Measurements from ENCODE around the gene USP7. TPM values are rescaled to one million over a fixed set of nuclear protein-coding genes. Genes with fewer than 3 reads are reported as not detected.

The USP7 gene
- total RNA-seq, 2 experiments from 2014 or later = 259 to 268 TPM

DNA sequence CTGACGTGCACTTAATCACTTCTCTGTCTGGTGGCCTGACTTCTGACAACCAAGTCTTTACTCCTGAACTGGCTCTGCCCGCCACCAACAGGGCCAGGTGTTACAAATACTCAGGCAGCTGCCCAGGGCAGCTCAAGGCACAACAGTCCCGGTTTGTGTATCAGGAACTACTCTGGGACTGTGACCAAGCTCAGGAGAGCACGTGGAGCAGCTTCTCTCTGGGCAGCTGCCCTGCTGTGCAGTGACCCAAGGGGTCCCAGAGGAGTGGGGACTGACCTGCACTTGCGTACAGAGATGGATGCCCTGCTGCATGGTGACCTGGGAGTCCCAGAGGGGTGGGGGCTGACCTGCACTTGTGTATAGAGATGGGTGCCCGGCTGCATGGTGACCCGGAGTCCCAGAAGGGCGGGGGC, 59.7 kb downstream of the USP7 start:
- DNase-seq = no peak
- intact Hi-C loops (cut with DNase I, micrococcal nuclease) = loop anchor here in 1 of 2 experiments (10.0 kb wide), 1 partner anchor 231 kb away; no protein-coding TSS in a partner anchor
- CTCF ChIA-PET = interaction anchor here (0.8 kb wide), 1 partner anchor 105 kb away, joined by 3 read pairs; no protein-coding TSS in a partner anchor
- H3K27ac ChIP-seq (ENCODE audit: low read depth in 1 of 2, low read length in 2 of 2) = no peak overlapping the region
- Mint-ChIP-seq H3K4me1 (ENCODE audit: low read depth) (peaks cover 10% of the 10 kb centered on the region), H3K27ac (no peak overlapping the region), H3K36me3 (ENCODE audit: low read depth) (peaks cover 97% of the 10 kb centered on the region), H3K9me3 (no peaks in the 10 kb centered on the region), H3K27me3 (no peaks in the 10 kb centered on the region), H3K4me3 (no peak overlapping the region)
- peaks cover 4% of the 10 kb centered on the region for H3K4me1 ChIP-seq (ENCODE audit: insufficient read depth, low read length)
- TF ChIP-seq, protein P1, sequence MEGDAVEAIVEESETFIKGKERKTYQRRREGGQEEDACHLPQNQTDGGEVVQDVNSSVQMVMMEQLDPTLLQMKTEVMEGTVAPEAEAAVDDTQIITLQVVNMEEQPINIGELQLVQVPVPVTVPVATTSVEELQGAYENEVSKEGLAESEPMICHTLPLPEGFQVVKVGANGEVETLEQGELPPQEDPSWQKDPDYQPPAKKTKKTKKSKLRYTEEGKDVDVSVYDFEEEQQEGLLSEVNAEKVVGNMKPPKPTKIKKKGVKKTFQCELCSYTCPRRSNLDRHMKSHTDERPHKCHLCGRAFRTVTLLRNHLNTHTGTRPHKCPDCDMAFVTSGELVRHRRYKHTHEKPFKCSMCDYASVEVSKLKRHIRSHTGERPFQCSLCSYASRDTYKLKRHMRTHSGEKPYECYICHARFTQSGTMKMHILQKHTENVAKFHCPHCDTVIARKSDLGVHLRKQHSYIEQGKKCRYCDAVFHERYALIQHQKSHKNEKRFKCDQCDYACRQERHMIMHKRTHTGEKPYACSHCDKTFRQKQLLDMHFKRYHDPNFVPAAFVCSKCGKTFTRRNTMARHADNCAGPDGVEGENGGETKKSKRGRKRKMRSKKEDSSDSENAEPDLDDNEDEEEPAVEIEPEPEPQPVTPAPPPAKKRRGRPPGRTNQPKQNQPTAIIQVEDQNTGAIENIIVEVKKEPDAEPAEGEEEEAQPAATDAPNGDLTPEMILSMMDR (IDR thresholded peaks at IDR 0.05) = no peak
- ATAC-seq (ENCODE audit: poor library complexity) = no peak
- H3K4me3 ChIP-seq (ENCODE audit: low read length) = no peak overlapping the region
- H3K9me3 ChIP-seq (ENCODE audit: control insufficient read depth in 1 of 2, insufficient read depth in 1 of 2, low read length in 2 of 2) = no peaks in the 10 kb centered on the region
- POLR2A ChIA-PET = no interaction called here
- H3K27me3 ChIP-seq (ENCODE audit: control insufficient read depth in 1 of 2, insufficient read depth in 2 of 2, low read length in 2 of 2) = no peaks in the 10 kb centered on the region
- peaks cover 99% of the 10 kb centered on the region for H3K36me3 ChIP-seq (ENCODE audit: insufficient read depth, low read length)

DNA sequence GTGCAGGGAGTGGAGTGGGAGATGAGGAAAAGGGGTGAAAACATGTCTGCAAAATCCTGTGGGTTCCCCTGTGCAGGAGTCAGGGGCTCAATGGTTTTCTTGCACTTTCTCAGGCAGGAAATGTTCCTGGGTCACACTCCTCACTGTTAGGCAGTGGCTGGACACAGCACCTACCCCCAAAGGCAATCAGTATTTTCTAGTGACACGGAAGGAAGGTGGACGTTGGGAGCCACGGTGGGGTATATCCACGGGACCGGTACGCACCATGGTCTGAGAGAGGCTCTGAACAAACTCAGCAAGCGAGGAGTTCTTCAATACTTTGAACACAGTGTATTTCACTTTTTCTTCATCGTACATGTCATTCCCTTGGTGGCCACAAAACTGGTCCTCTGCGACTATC, 60.7 kb downstream of the USP7 start:
- H3K4me3 ChIP-seq (ENCODE audit: low read length) = no peak overlapping the region
- intact Hi-C loops (cut with DNase I, micrococcal nuclease) = loop anchor here in 1 of 2 experiments (10.0 kb wide), 1 partner anchor 232 kb away; no protein-coding TSS in a partner anchor
- CTCF ChIA-PET = interaction anchor here (0.8 kb wide), 1 partner anchor 106 kb away, joined by 3 read pairs; no protein-coding TSS in a partner anchor
- no peaks in the 10 kb centered on the region for H3K9me3 ChIP-seq (ENCODE audit: control insufficient read depth in 1 of 2, insufficient read depth in 1 of 2, low read length in 2 of 2)
- POLR2A ChIA-PET = no interaction called here
- ATAC-seq (ENCODE audit: poor library complexity) = no peak
- H3K36me3 ChIP-seq (ENCODE audit: insufficient read depth, low read length) = peaks cover 99% of the 10 kb centered on the region
- Mint-ChIP-seq H3K4me3 (no peak overlapping the region), H3K27me3 (no peaks in the 10 kb centered on the region), H3K4me1 (ENCODE audit: low read depth) (no peaks in the 10 kb centered on the region), H3K27ac (no peak overlapping the region), H3K9me3 (no peaks in the 10 kb centered on the region), H3K36me3 (ENCODE audit: low read depth) (peaks cover 97% of the 10 kb centered on the region)
- H3K4me1 ChIP-seq (ENCODE audit: insufficient read depth, low read length) = no peaks in the 10 kb centered on the region
- TF ChIP-seq, protein P1 (IDR thresholded peaks at IDR 0.05) = no peak
- DNase-seq = no peak
- H3K27me3 ChIP-seq (ENCODE audit: control insufficient read depth in 1 of 2, insufficient read depth in 2 of 2, low read length in 2 of 2) = no peaks in the 10 kb centered on the region
- no peak overlapping the region for H3K27ac ChIP-seq (ENCODE audit: low read depth in 1 of 2, low read length in 2 of 2)

DNA sequence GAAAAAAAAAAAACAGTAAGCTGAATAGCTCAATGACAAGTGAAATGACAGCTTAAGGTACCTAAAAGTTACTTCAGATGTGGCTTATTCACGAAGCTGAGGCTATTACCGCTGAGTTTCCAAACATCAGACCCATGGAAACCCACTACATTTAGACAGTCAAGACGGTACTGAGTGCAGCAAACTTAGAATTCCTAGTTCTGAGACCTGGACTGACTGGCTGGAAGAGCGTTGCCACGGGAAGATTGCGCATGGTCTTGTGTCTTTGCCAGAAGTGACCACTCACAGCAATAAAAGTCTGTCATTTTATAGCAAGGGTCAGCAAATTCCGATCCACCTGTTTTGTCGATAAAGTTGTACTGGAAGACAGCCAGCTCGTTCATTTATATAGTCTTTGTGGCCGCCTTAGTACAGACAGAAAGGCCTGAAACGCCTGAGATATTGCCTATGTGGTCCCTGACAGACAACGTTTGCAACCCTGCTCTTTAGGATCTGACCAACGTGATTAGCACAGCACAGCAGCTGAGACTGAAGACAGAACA, 62.3 kb downstream of the USP7 start:
- intact Hi-C loops (cut with DNase I, micrococcal nuclease) = loop anchor here in 1 of 2 experiments (10.0 kb wide), 1 partner anchor 233 kb away; no protein-coding TSS in a partner anchor
- ChIA-PET POLR2A (no interaction called here), CTCF (interaction anchor here (1.1 kb wide), 1 partner anchor 107 kb away, joined by 3 read pairs; no protein-coding TSS in a partner anchor)
- TF ChIP-seq, protein P1 (IDR thresholded peaks at IDR 0.05) = no peak
- DNase-seq (no peak), ATAC-seq (ENCODE audit: poor library complexity) (no peak)
- Histone ChIP-seq H3K4me3 (ENCODE audit: low read length) (no peak overlapping the region), H3K9me3 (ENCODE audit: control insufficient read depth in 1 of 2, insufficient read depth in 1 of 2, low read length in 2 of 2) (no peaks in the 10 kb centered on the region), H3K4me1 (ENCODE audit: insufficient read depth, low read length) (no peaks in the 10 kb centered on the region), H3K36me3 (ENCODE audit: insufficient read depth, low read length) (peaks cover 98% of the 10 kb centered on the region), H3K27ac (ENCODE audit: low read depth in 1 of 2, low read length in 2 of 2) (no peak overlapping the region), H3K27me3 (ENCODE audit: control insufficient read depth in 1 of 2, insufficient read depth in 2 of 2, low read length in 2 of 2) (no peaks in the 10 kb centered on the region)
- Mint-ChIP-seq H3K27ac (peak overlapping the region; percentile 24), H3K27me3 (no peaks in the 10 kb centered on the region), H3K4me1 (ENCODE audit: low read depth) (no peaks in the 10 kb centered on the region), H3K9me3 (no peaks in the 10 kb centered on the region), H3K4me3 (no peak overlapping the region), H3K36me3 (ENCODE audit: low read depth) (peaks cover 98% of the 10 kb centered on the region)

Data from CD4-positive, alpha-beta T cell (primary cell).